Chondrocyte (in vitro differentiated cells): Measurements from ENCODE around the gene STXBP5. TPM values are rescaled to one million over a fixed set of nuclear protein-coding genes. Genes with fewer than 3 reads are reported as not detected.

Source experiments
- DNase-seq: peaks from one replicate; pipeline ENCODE4 v3.0.0; 2021; ENCODE audit warnings: mixed read lengths, low spot score
- H3K27ac Mint-ChIP-seq: one replicate; pipeline ENCODE4 v1.8.0; 2021; ENCODE audit warnings: mild to moderate bottlenecking, moderate library complexity, mixed read lengths; ENCODE audit not compliant: unreplicated experiment
- H3K27me3 Mint-ChIP-seq: 2 replicates; pipeline ENCODE4 v1.8.0; 2021; ENCODE audit warnings: low read depth, mixed read lengths
- H3K36me3 Mint-ChIP-seq: 2 replicates; pipeline ENCODE4 v1.8.0; 2021; ENCODE audit warnings: low read depth, mixed read lengths
- H3K4me1 Mint-ChIP-seq: 2 replicates; pipeline ENCODE4 v1.8.0; 2021; ENCODE audit warnings: low read depth, mild to moderate bottlenecking, mixed read lengths
- H3K4me3 Mint-ChIP-seq: one replicate; pipeline ENCODE4 v1.8.0; 2021; ENCODE audit warnings: mild to moderate bottlenecking, moderate library complexity, mixed read lengths; ENCODE audit not compliant: unreplicated experiment
- H3K9me3 Mint-ChIP-seq: 2 replicates; pipeline ENCODE4 v1.8.0; 2021; ENCODE audit warnings: low read depth, mixed read lengths
- total RNA-seq: library from RNA; stranded (reverse); gene quantifications from 3 replicates; pipeline ENCODE4 v1.2.1, GENCODE V29; 2021
- TF ChIP-seq, protein P1 (sequence below): fragments of 200-600 bp; sonication (generic); IDR thresholded peaks from 2 replicates; pipeline ENCODE4 v1.5.0; 2021; ENCODE audit warnings: antibody characterized with exemption, mild to moderate bottlenecking, moderate library complexity

The STXBP5 gene
- total RNA-seq, 1 donor from 2014 or later, result 30.8 TPM

GRCh38 chr6:147345902-147346301, 141.7 kb downstream of the STXBP5 start:
- Mint-ChIP-seq H3K27ac (no peak overlapping the region), H3K9me3 (no peaks in the 10 kb centered on the region), H3K27me3 (no peaks in the 10 kb centered on the region), H3K4me3 (no peak overlapping the region), H3K4me1 (no peaks in the 10 kb centered on the region), H3K36me3 (peaks cover 12% of the 10 kb centered on the region)
- no peak for DNase-seq
- TF ChIP-seq, protein P1, sequence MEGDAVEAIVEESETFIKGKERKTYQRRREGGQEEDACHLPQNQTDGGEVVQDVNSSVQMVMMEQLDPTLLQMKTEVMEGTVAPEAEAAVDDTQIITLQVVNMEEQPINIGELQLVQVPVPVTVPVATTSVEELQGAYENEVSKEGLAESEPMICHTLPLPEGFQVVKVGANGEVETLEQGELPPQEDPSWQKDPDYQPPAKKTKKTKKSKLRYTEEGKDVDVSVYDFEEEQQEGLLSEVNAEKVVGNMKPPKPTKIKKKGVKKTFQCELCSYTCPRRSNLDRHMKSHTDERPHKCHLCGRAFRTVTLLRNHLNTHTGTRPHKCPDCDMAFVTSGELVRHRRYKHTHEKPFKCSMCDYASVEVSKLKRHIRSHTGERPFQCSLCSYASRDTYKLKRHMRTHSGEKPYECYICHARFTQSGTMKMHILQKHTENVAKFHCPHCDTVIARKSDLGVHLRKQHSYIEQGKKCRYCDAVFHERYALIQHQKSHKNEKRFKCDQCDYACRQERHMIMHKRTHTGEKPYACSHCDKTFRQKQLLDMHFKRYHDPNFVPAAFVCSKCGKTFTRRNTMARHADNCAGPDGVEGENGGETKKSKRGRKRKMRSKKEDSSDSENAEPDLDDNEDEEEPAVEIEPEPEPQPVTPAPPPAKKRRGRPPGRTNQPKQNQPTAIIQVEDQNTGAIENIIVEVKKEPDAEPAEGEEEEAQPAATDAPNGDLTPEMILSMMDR, result no peak

GRCh38 chr6:147347179-147347881, 143.1 kb downstream of the STXBP5 start:
- Mint-ChIP-seq H3K27me3 (no peaks in the 10 kb centered on the region), H3K27ac (no peak overlapping the region), H3K9me3 (no peaks in the 10 kb centered on the region), H3K36me3 (peaks cover 7% of the 10 kb centered on the region), H3K4me3 (no peak overlapping the region), H3K4me1 (no peaks in the 10 kb centered on the region)
- TF ChIP-seq, protein P1, result no peak
- no peak for DNase-seq

GRCh38 chr6:147347882-147348575, 143.8 kb downstream of the STXBP5 start:
- Mint-ChIP-seq H3K36me3 (peaks cover 7% of the 10 kb centered on the region), H3K27me3 (no peaks in the 10 kb centered on the region), H3K9me3 (no peaks in the 10 kb centered on the region), H3K4me1 (no peaks in the 10 kb centered on the region), H3K4me3 (no peak overlapping the region), H3K27ac (no peak overlapping the region)
- DNase-seq, result no peak
- TF ChIP-seq, protein P1, result no peak

- no peak for DNase-seq
- TF ChIP-seq, protein P1, result no peak
- Mint-ChIP-seq H3K9me3 (peaks cover 3% of the 10 kb centered on the region), H3K4me3 (no peak overlapping the region), H3K27me3 (no peaks in the 10 kb centered on the region), H3K36me3 (peaks cover 30% of the 10 kb centered on the region), H3K27ac (no peak overlapping the region), H3K4me1 (no peaks in the 10 kb centered on the region)
Measured at GRCh38 chr6:147361311-147361981, 157.2 kb downstream of the STXBP5 start.

GRCh38 chr6:147366290-147366689, 162.1 kb downstream of the STXBP5 start:
- TF ChIP-seq, protein P1, result no peak

More at GRCh38 chr6:147366290-147366689, 162.1 kb downstream of the STXBP5 start:
- H3K27me3 Mint-ChIP-seq, result no peaks in the 10 kb centered on the region
- DNase-seq, result no peak
- H3K36me3 Mint-ChIP-seq, result peaks cover 16% of the 10 kb centered on the region
- H3K27ac Mint-ChIP-seq, result no peak overlapping the region
- no peaks in the 10 kb centered on the region for H3K9me3 Mint-ChIP-seq
- no peak overlapping the region for H3K4me3 Mint-ChIP-seq
- no peaks in the 10 kb centered on the region for H3K4me1 Mint-ChIP-seq
